Activated CD8-positive, alpha-beta memory T cell treated with anti-CD3 and anti-CD28 coated beads, Interleukin-2, amount 10 ng/mL, durations not matched to agents 7 days and 5 days (primary cell): ENCODE measurements around the gene SMYD2. TPM values are rescaled to one million over a fixed set of nuclear protein-coding genes. Genes with fewer than 3 reads are reported as not detected.

Experiments
- ATAC-seq: fragments of 150-1000 bp; cut with Tn5 transposase; one replicate; pipeline ENCODE4 v1.10.0; 2021; ENCODE audit warnings: moderate library complexity
- CTCF ChIA-PET: fragments of 350-600 bp; sonication (Branson Sonifier 250); formaldehyde crosslinking; loops from one replicate; lab custom pipeline; 2021; ENCODE audit warnings: antibody characterized with exemption; lab: Charles Lee
- DNase-seq: peaks from one replicate; pipeline ENCODE4 v3.0.0-alpha.2; 2020
- H3K27ac Mint-ChIP-seq: one replicate; pipeline ENCODE4 v1.8.0; 2021; ENCODE audit warnings: mild to moderate bottlenecking, mixed read lengths
- H3K27me3 Mint-ChIP-seq: one replicate; pipeline ENCODE4 v1.8.0; 2021; ENCODE audit warnings: mixed read lengths
- H3K36me3 Mint-ChIP-seq: one replicate; pipeline ENCODE4 v1.8.0; 2021; ENCODE audit warnings: mild to moderate bottlenecking, mixed read lengths
- H3K4me1 Mint-ChIP-seq: one replicate; pipeline ENCODE4 v1.8.0; 2021; ENCODE audit warnings: mixed read lengths
- H3K4me3 Mint-ChIP-seq: one replicate; pipeline ENCODE4 v1.8.0; 2021; ENCODE audit warnings: mild to moderate bottlenecking, moderate library complexity, mixed read lengths
- H3K9me3 Mint-ChIP-seq: one replicate; pipeline ENCODE4 v1.8.0; 2022; ENCODE audit warnings: low read depth, mixed read lengths
- total RNA-seq, 2 experiments: library from RNA; stranded (reverse); gene quantifications; one replicate each; pipeline ENCODE4 v1.2.3, GENCODE V29; 2021

The SMYD2 gene
- total RNA-seq, 2 experiments from 2014 or later: 23.1 to 26.5 TPM

DNA sequence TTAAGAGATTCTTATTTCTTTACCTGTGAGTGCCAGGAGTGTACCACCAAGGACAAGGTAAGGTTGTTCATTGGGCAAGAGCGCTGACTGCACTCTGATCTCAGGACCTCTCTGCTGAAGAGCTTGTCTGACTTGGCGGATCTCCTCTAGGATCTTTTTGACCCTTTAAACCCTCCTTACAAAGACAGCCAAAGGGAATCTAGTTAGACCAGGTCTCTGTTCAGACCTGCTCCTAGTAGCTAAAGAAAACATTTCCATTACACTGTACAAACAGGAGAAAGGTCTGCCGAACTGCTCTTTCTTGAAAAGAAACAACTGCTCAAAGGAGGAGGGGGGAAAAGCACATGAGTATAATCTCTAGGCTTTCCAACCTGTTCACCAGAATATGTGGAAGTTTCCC lies 49.3 kb downstream of the SMYD2 start:
- H3K9me3 Mint-ChIP-seq: no peaks in the 10 kb centered on the region
- DNase-seq (no peak), ATAC-seq (no peak)
- H3K36me3 Mint-ChIP-seq: no peaks in the 10 kb centered on the region
- H3K4me3 Mint-ChIP-seq: no peak overlapping the region
- peaks cover 9% of the 10 kb centered on the region for H3K4me1 Mint-ChIP-seq
- CTCF ChIA-PET: interaction anchor here (0.9 to 15.1 kb wide), 11 partner anchors 14 to 254 kb away, joined by 3 to 373 read pairs (median 28); no protein-coding TSS in a partner anchor
- no peaks in the 10 kb centered on the region for H3K27me3 Mint-ChIP-seq
- H3K27ac Mint-ChIP-seq: no peak overlapping the region

DNA sequence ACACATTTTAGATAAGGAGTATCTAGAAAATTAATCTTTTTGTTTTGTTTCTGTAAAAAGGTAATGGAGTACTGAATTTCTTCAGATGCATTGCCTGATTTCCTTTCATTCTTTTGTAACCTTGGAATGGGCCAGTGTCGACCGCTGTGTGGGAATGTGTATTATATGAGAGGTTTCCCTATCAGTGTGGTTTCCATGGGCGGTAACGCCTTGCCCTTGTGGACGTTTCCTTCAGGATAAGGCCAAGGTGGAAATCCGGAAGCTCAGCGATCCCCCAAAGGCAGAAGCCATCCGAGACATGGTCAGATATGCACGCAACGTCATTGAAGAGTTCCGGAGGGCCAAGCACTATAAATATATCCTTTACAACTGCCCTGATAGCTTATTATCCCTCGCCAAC lies 49.8 kb downstream of the SMYD2 start:
- H3K9me3 Mint-ChIP-seq: no peaks in the 10 kb centered on the region
- ATAC-seq: no peak
- CTCF ChIA-PET: interaction anchor here (1.0 to 15.1 kb wide), 19 partner anchors 14 to 308 kb away, joined by 3 to 373 read pairs (median 6); no protein-coding TSS in a partner anchor
- no peak overlapping the region for H3K27ac Mint-ChIP-seq
- H3K4me3 Mint-ChIP-seq: no peak overlapping the region
- no peaks in the 10 kb centered on the region for H3K36me3 Mint-ChIP-seq
- DNase-seq: no peak
- peaks cover 9% of the 10 kb centered on the region for H3K4me1 Mint-ChIP-seq
- H3K27me3 Mint-ChIP-seq: no peaks in the 10 kb centered on the region

DNA sequence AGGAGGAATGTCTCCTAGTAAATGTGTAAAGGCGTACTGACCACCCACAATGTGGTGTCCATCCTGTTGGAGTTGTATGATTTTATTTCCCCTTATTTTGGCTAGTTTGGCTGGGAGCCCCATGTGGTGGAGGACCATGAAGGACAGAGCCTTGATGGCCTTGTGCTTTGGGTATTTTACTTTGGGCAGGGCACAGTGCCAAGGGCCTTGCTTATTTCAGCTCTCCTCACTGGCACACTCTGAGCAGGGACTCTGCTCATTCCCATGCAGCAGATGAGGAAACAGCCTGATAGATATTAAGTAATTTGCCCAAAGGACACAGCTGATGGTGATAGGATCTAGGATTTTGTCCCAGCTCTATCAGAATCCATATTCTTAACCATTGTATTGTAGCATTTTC lies 50.2 kb downstream of the SMYD2 start:
- Mint-ChIP-seq H3K4me3 (no peak overlapping the region), H3K36me3 (no peaks in the 10 kb centered on the region), H3K4me1 (peaks cover 9% of the 10 kb centered on the region), H3K9me3 (no peaks in the 10 kb centered on the region), H3K27ac (no peak overlapping the region), H3K27me3 (no peaks in the 10 kb centered on the region)
- no peak for ATAC-seq
- DNase-seq: no peak
- CTCF ChIA-PET: interaction anchor here (0.6 to 15.1 kb wide), 47 partner anchors 9 to 446 kb away, joined by 3 to 373 read pairs (median 5); partner anchors contain the start of genes CENPF and SMYD2

DNA sequence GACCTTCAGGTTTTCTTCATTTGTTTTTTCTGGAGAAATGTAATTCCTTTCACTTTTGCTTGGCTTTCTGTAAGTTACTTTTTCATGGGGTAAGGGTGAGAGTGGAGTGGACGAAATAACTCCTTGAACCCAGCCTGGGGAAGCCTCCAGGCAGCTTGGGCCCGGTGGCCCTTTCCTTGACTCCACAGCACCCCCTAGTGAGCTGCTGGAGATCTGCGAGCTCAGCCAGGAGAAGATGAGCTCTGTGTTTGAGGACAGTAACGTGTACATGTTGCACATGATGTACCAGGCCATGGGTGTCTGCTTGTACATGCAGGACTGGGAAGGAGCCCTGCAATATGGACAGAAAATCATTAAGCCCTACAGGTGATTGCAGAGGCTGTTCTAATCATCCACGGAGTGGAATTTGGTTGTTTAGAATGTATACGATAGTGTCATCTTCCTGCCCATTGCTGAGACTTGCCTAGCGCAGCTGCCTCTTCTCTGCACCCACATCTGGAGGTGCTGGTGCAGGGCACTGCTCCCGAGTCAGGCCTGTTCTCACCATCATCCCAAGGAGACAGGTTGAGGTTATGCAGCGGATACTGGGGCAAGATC lies 51.0 kb downstream of the SMYD2 start:
- H3K9me3 Mint-ChIP-seq: no peaks in the 10 kb centered on the region
- DNase-seq (peak; percentile 68), ATAC-seq (no peak)
- peaks cover 14% of the 10 kb centered on the region for H3K4me1 Mint-ChIP-seq
- H3K27me3 Mint-ChIP-seq: no peaks in the 10 kb centered on the region
- no peak overlapping the region for H3K4me3 Mint-ChIP-seq
- no peaks in the 10 kb centered on the region for H3K36me3 Mint-ChIP-seq
- CTCF ChIA-PET: interaction anchor here (0.6 to 15.1 kb wide), 62 partner anchors 8 to 1209 kb away, joined by 3 to 373 read pairs (median 5); partner anchors contain the start of genes CENPF and SMYD2
- no peak overlapping the region for H3K27ac Mint-ChIP-seq

DNA sequence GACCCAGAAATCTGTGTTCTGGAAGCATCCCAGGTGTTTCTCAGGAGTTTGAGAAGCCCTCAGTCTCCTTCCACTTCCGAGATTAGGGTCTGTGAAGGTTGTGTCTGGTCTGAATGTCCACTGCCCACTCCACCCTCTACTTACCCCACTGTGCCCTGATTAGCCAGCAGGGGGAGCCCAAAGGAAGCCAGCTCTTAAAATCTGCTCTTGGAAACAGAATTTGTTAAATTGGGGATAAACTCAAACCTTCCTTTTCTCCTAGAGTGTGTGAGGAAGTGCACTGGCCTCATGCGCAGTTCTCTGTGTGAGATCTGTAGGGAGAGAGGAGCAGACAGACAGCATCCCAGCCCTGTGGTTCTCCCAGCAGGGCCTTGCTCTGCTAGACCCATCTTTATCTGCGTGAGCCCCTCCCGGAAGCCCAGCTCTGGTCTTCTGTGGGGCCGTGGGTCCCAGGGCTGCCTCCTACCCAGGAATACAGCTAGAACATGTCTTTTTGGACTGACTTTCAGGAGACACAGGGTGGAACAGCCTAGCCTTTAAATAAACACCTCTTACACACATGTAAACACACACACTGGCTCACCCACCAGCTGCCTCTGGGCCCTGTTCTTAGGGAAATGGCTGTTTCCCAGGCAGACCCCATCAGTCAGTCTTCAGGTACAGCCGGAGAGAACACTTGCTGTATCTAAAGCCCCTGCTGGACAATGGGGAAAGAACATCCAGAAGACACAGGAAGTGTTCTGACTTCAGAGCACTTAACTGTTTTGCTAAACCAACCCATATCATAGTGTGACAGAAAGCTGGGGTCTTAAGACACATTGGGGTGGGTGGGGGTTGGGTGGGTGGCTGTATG lies 52.2 kb downstream of the SMYD2 start:
- Mint-ChIP-seq H3K9me3 (no peaks in the 10 kb centered on the region), H3K36me3 (no peaks in the 10 kb centered on the region), H3K4me3 (no peak overlapping the region), H3K4me1 (peaks cover 5% of the 10 kb centered on the region), H3K27me3 (no peaks in the 10 kb centered on the region), H3K27ac (no peak overlapping the region)
- peak; percentile 61 for DNase-seq
- CTCF ChIA-PET: interaction anchor here (0.7 to 15.1 kb wide), 51 partner anchors 9 to 1210 kb away, joined by 3 to 373 read pairs (median 5); partner anchors contain the start of genes CENPF and SMYD2
- ATAC-seq: peak; percentile 48

DNA sequence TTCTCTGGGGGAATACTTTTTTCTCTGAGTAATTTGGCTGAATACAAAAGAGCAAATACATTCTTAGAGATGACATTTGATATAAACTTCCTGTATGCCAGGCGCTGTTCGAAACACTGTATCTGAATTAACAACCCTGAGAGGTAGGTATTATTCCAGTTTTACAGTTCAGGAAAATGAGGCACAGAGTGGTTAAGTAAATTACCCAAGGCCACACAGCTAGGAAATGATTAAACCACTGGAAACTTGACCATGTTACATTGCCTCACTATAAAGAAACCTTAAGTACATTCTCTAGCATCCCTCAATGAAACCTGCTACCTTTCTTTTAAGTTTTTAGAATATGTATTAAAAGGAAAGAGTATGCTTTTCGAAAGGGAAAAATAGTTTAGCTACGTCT lies 54.6 kb downstream of the SMYD2 start:
- H3K27ac Mint-ChIP-seq: no peak overlapping the region
- ATAC-seq: no peak
- no peaks in the 10 kb centered on the region for H3K9me3 Mint-ChIP-seq
- H3K36me3 Mint-ChIP-seq: no peaks in the 10 kb centered on the region
- no peaks in the 10 kb centered on the region for H3K27me3 Mint-ChIP-seq
- H3K4me3 Mint-ChIP-seq: no peak overlapping the region
- CTCF ChIA-PET: interaction anchor here (1.0 to 15.1 kb wide), 3 partner anchors 10 to 249 kb away, joined by 3 to 373 read pairs (median 4); no protein-coding TSS in a partner anchor
- DNase-seq: no peak
- H3K4me1 Mint-ChIP-seq: peaks cover 5% of the 10 kb centered on the region

DNA sequence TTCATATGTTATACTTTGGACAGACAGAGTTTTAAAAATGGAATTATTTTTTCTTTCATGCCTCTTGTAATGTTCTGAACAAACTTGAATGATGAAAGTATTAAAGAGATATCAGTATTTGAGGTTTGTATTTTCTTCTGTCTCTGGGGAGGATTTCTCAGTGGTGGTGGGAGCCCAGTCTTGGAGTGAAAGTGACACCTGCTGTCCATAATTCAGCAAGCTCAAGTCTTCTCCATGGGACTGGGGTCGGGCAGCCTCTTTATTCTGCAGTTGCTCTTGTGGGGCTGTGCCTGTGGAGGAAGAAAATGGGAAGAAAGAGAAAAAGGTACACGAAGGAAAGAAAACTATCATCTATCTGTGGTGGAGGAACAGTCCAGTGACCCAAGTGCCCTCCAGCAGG lies 56.1 kb downstream of the SMYD2 start:
- CTCF ChIA-PET: interaction anchor here (2.0 to 15.1 kb wide), 2 partner anchors 8 to 78 kb away, joined by 6 to 373 read pairs; no protein-coding TSS in a partner anchor
- no peaks in the 10 kb centered on the region for H3K27me3 Mint-ChIP-seq
- H3K36me3 Mint-ChIP-seq: no peaks in the 10 kb centered on the region
- H3K4me1 Mint-ChIP-seq: peaks cover 5% of the 10 kb centered on the region
- H3K9me3 Mint-ChIP-seq: no peaks in the 10 kb centered on the region
- no peak overlapping the region for H3K4me3 Mint-ChIP-seq
- ATAC-seq (no peak), DNase-seq (no peak)
- no peak overlapping the region for H3K27ac Mint-ChIP-seq

DNA sequence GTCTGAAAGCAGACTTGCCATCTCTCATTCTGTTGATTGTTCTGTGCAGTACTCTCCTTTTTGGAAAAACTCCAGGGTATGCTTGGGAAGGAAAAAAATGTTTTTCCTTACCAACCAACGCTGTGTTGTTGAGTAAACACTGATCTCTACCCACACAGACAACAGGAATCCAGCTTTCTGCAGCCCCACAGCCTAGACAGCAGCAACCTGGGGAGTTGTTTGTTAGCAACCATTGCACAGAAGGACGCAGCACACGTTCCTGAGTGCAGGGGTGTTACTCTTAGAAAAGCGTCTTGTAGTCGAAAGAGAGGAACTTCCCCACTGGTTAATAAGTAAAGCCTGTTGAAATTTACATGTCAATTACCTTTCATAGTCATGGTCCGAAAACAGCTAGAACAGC lies 56.6 kb downstream of the SMYD2 start:
- DNase-seq (no peak), ATAC-seq (no peak)
- CTCF ChIA-PET: interaction anchor here (2.0 to 15.1 kb wide), 2 partner anchors 9 to 78 kb away, joined by 6 to 373 read pairs; no protein-coding TSS in a partner anchor
- H3K4me1 Mint-ChIP-seq: peaks cover 5% of the 10 kb centered on the region
- no peaks in the 10 kb centered on the region for H3K27me3 Mint-ChIP-seq
- no peak overlapping the region for H3K27ac Mint-ChIP-seq
- H3K9me3 Mint-ChIP-seq: no peaks in the 10 kb centered on the region
- H3K4me3 Mint-ChIP-seq: no peak overlapping the region
- H3K36me3 Mint-ChIP-seq: no peaks in the 10 kb centered on the region

DNA sequence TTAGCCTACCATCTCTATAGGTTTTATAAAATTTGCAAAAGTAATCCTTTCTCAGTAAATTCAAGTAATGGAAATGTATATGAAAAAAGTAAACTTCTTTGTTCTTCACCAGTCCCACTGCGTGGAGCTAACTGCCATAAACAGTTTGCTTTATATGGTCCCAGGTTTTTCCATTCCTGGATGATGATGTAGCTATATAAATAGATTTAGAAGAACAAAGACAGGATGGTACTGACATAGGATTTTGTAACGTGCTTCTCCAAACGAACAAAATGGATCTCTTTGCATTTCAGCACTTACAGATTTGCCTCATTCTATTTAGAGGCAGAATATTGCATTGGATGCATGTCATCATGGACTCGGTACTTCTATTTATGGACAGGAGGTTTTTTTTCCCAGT lies 57.3 kb downstream of the SMYD2 start:
- Mint-ChIP-seq H3K9me3 (no peaks in the 10 kb centered on the region), H3K4me3 (no peak overlapping the region), H3K4me1 (peaks cover 5% of the 10 kb centered on the region), H3K27ac (no peak overlapping the region), H3K36me3 (peaks cover 1% of the 10 kb centered on the region), H3K27me3 (no peaks in the 10 kb centered on the region)
- ATAC-seq (no peak), DNase-seq (no peak)
- CTCF ChIA-PET: interaction anchor here (0.9 to 2.0 kb wide), 2 partner anchors 9 to 290 kb away, joined by 3 to 6 read pairs; no protein-coding TSS in a partner anchor

DNA sequence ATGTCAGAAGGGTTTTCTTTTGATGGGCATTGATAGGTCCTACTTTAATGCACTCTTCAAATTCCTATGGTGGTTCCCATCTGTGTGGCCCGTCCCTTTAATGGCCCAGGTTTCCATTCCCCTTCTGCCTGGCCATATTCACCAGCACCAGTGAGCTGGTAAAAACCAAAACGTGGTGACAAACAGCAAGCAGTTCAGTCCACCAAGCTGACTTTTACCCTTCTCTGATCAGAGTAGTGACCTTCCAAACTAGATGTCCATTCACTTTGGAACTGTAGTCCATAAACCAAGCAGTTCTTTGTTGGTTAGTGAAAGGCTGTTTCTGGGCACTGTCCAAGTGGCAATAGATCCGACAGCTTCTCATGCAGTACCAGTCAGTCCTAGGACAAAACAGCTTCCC lies 60.5 kb downstream of the SMYD2 start:
- Mint-ChIP-seq H3K36me3 (peaks cover 16% of the 10 kb centered on the region), H3K27me3 (no peaks in the 10 kb centered on the region), H3K4me1 (peaks cover 4% of the 10 kb centered on the region), H3K4me3 (no peak overlapping the region), H3K9me3 (peaks cover 10% of the 10 kb centered on the region), H3K27ac (no peak overlapping the region)
- DNase-seq (no peak), ATAC-seq (no peak)
- CTCF ChIA-PET: interaction anchor here (1.0 kb wide), 1 partner anchor 10 kb away, joined by 3 read pairs; no protein-coding TSS in a partner anchor

DNA sequence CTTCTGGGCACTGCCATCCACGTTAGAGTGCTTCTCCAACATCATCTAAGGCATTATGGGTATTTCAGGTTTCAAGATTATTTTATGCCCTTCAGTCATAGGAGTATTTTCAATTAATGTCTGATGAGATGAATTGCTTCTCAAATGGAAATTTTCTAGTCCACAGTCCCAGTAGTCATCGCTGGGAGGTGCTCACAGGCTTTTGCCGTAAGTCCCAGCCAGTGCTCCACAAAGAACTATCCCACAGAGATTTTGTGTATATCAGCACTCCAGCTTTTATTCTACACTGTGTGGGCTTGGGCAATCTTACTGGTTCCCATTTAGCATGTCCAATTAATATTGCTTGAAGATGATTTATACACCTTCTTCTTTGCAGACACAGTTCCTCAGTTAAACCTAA lies 61.0 kb downstream of the SMYD2 start:
- Mint-ChIP-seq H3K36me3 (peaks cover 16% of the 10 kb centered on the region), H3K27ac (no peak overlapping the region), H3K4me1 (no peaks in the 10 kb centered on the region), H3K4me3 (no peak overlapping the region), H3K9me3 (peaks cover 10% of the 10 kb centered on the region), H3K27me3 (no peaks in the 10 kb centered on the region)
- ATAC-seq: no peak
- CTCF ChIA-PET: no interaction called here
- DNase-seq: no peak

DNA sequence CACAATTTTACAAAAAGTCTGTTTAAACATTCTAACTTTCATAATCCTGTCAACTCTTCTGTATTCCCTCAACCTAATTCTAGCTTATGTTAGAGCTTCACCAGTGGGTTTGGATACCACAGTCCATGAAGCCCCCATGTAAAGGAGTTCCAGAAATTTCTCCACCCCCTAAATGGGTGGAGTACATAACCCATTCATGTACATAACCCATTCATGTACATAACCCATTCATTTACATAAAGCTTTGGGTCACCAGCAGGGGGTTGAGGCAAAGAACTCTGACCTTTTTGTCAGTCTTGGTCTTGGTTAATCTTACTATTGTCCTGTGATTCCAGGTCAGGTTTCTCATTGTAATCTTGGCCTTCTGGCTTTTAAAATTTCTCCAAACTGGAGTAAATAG lies 61.6 kb downstream of the SMYD2 start:
- CTCF ChIA-PET: no interaction called here
- H3K4me3 Mint-ChIP-seq: no peak overlapping the region
- no peaks in the 10 kb centered on the region for H3K4me1 Mint-ChIP-seq
- peaks cover 18% of the 10 kb centered on the region for H3K36me3 Mint-ChIP-seq
- no peak overlapping the region for H3K27ac Mint-ChIP-seq
- ATAC-seq (no peak), DNase-seq (no peak)
- no peaks in the 10 kb centered on the region for H3K27me3 Mint-ChIP-seq
- peaks cover 10% of the 10 kb centered on the region for H3K9me3 Mint-ChIP-seq

DNA sequence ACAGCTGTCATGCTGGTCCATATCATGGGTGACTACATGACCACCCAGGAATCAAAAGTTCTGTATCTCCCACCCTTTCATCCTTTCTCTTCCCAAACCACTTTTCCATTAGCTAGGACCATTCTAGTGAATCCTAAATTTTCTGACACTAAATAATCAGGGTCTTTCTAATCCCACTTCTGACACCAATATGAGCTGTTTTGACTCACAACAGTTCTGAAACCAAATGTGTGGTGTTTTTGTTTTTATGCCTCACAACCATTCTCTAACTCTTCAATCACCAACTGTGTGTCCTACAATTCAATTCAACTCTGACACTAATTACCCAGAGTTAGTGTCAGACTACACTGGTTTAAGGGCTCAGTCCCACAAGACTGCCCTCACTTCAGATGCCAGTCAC lies 63.9 kb downstream of the SMYD2 start:
- ATAC-seq (no peak), DNase-seq (no peak)
- peaks cover 18% of the 10 kb centered on the region for H3K36me3 Mint-ChIP-seq
- H3K27ac Mint-ChIP-seq: no peak overlapping the region
- no peaks in the 10 kb centered on the region for H3K4me1 Mint-ChIP-seq
- H3K9me3 Mint-ChIP-seq: peaks cover 10% of the 10 kb centered on the region
- CTCF ChIA-PET: interaction anchor here (1.9 to 2.4 kb wide), 2 partner anchors 9 to 12 kb away, joined by 4 to 17 read pairs; no protein-coding TSS in a partner anchor
- no peaks in the 10 kb centered on the region for H3K27me3 Mint-ChIP-seq
- no peak overlapping the region for H3K4me3 Mint-ChIP-seq
